ENCODE results near the gene ARHGAP4. TPM values are rescaled to one million over a fixed set of nuclear protein-coding genes. Genes with fewer than 3 reads are reported as not detected.

ARHGAP4 gene
- total RNA-seq, 1 experiment from 2014 or later, result 67.4 TPM

- intact Hi-C loops (cut with micrococcal nuclease), result no loop called here
- no peak for DNase-seq (ENCODE audit: low read depth, low spot score)
- no peaks in the 10 kb centered on the region for H4K20me1 ChIP-seq (ENCODE audit: insufficient read depth)
- H3K79me2 ChIP-seq (ENCODE audit: insufficient read depth, low read length), result no peaks in the 10 kb centered on the region
- no peak overlapping the region for H3K9ac ChIP-seq (ENCODE audit: low read length)
- CTCF ChIA-PET, result no interaction called here
- no peaks in the 10 kb centered on the region for H3K9me3 ChIP-seq (ENCODE audit: control insufficient read depth in 1 of 2, insufficient read depth in 1 of 2, low read depth in 1 of 2, low read length in 2 of 2)
- H3K27me3 ChIP-seq (ENCODE audit: insufficient read depth, low read length), result peaks cover 4% of the 10 kb centered on the region; the same call in 1 of the 2 replicates
- POLR2A ChIA-PET, result no interaction called here
- no peaks in the 10 kb centered on the region for H3K4me1 ChIP-seq (ENCODE audit: control insufficient read depth in 1 of 2, insufficient read depth in 2 of 2, low read length in 2 of 2)
- H3K9me2 ChIP-seq (ENCODE audit: insufficient read depth), result no peaks in the 10 kb centered on the region
- BruUV-seq (replicated peaks), result no TSS peak
- RAD21 ChIA-PET (ENCODE audit: low non-redundant PET in 1 of 2, low total read pairs in 2 of 2, uncharacterized antibody in 2 of 2, unreplicated experiment in 2 of 2), result no interaction called here
- H3K4me2 ChIP-seq (ENCODE audit: low read length), result no peak overlapping the region
- ATAC-seq, result no peak
- H3K36me3 ChIP-seq (ENCODE audit: control insufficient read depth in 1 of 2, insufficient read depth in 2 of 2, low read length in 2 of 2), result no peaks in the 10 kb centered on the region
- H3K27ac ChIP-seq (ENCODE audit: low read depth, low read length), result no peak overlapping the region
- no peak overlapping the region for H2AFZ ChIP-seq (ENCODE audit: low read depth, low read length, poor library complexity, severe bottlenecking)
- H3K4me3 ChIP-seq (replicated peaks in 1 of 2; ENCODE audit: low read depth in 1 of 2, low read length in 2 of 2), result no peak overlapping the region
- TF ChIP-seq POLR2A (IDR thresholded peaks at IDR 0.05; ENCODE audit: borderline replicate concordance, extremely low read depth, insufficient read depth, insufficient read length), result no peak
- no peak for TF ChIP-seq SIN3A (IDR thresholded peaks at IDR 0.05; ENCODE audit: low read depth)
- no peak for TF ChIP-seq ZFX (IDR thresholded peaks at IDR 0.05)
- TF ChIP-seq JUND (IDR thresholded peaks at IDR 0.05), result no peak
- TF ChIP-seq ELF1 (IDR thresholded peaks at IDR 0.05; ENCODE audit: borderline replicate concordance, low read depth), result no peak
- no peak for TF ChIP-seq YY1 (IDR thresholded peaks at IDR 0.05; ENCODE audit: extremely low read depth, insufficient replicate concordance, low read depth, low read length)
- no peak for TF ChIP-seq EZH2phosphoT487 (IDR thresholded peaks at IDR 0.05; ENCODE audit: borderline replicate concordance)
- no peak for TF ChIP-seq CEBPB (IDR thresholded peaks at IDR 0.05; ENCODE audit: low read depth)
- TF ChIP-seq SRF (IDR thresholded peaks at IDR 0.05; ENCODE audit: low read depth), result no peak
- TF ChIP-seq ZNF274 (IDR thresholded peaks at IDR 0.05; ENCODE audit: low read depth, low read length), result no peak
- no peak for TF ChIP-seq RAD21 (IDR thresholded peaks at IDR 0.05; ENCODE audit: low read depth)
- TF ChIP-seq, protein P1, sequence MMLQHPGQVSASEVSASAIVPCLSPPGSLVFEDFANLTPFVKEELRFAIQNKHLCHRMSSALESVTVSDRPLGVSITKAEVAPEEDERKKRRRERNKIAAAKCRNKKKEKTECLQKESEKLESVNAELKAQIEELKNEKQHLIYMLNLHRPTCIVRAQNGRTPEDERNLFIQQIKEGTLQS (IDR thresholded peaks at IDR 0.05), result no peak
- no peak for TF ChIP-seq EGR1 (IDR thresholded peaks at IDR 0.05; ENCODE audit: low read depth)
- no peak for TF ChIP-seq ZBTB33 (IDR thresholded peaks at IDR 0.05; ENCODE audit: extremely low read depth, insufficient replicate concordance, low read length)
- TF ChIP-seq MAX (IDR thresholded peaks at IDR 0.05), result no peak
- TF ChIP-seq CBX3 (IDR thresholded peaks at IDR 0.05; ENCODE audit: low read depth), result no peak
- no peak for TF ChIP-seq REST (IDR thresholded peaks at IDR 0.05; ENCODE audit: low read depth)
- TF ChIP-seq TCF7L2 (IDR thresholded peaks at IDR 0.05; ENCODE audit: borderline replicate concordance, extremely low read depth, insufficient read depth, insufficient read length), result no peak
Observed at GRCh38 chrX:153861733-153862310, 64.2 kb downstream of the ARHGAP4 start.
